GM23248 (cell line): Measurements from ENCODE around the gene RPAP2.

Source experiments
- EZH2 ChIP-seq: fragments of 200-600 bp; sonication (generic); IDR thresholded peaks from 2 replicates; pipeline ENCODE4 v1.6.1; 2018; ENCODE audit warnings: antibody characterized with exemption, mild to moderate bottlenecking; ENCODE audit not compliant: insufficient read depth, poor library complexity, severe bottlenecking
- EZH2phosphoT487 ChIP-seq: fragments of 200-600 bp; sonication (generic); IDR thresholded peaks from 2 replicates; pipeline ENCODE4 v1.6.1; 2018; ENCODE audit warnings: antibody characterized with exemption, moderate library complexity, mild to moderate bottlenecking, low read depth; ENCODE audit not compliant: insufficient read depth

DNA sequence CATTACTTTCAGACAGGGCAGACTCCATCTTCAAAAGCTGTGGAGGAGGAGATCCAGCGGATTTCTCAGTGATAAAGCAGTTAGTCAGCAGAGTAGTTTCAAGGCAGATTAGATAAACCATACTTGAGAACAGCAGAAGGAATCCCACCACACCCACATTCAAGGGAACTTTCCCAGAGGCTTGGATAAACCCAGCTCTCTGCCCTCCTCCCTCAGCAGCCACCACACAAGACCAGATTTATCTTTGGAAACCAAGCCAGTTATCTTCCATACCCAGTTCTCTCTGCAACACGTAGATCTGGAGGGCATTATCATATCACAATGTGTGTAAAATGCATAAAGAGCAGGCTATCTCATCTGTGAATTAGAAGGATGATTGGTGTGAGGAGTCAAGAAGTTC, 147.7 kb downstream of the RPAP2 start:
- no peak for TF ChIP-seq EZH2
- no peak for TF ChIP-seq EZH2phosphoT487
